Measurements from ENCODE around the gene BCL2.

BCL2 gene

DNA sequence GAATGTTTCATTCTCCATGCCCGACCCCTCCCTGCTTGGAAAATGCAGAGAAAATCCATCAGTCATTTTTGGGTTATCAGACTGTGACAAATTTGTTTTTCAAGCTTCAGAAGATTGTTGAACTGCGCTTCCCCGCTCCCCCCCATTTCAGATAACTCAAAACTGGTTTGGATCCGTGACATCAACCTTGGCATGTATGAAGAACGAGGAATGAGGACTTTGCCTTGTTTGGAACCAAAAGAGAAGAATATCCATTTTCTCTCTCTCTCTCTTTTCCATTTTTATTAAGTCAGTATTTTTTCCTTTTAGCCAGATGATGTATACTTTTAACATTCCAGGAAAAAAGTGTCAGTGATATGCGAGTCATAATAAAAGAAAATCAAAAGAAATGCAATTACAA, 171.6 kb downstream of the BCL2 start:
- Histone ChIP-seq H3K4me1 (ENCODE audit: low read depth, poor library complexity, severe bottlenecking) (peaks cover 7% of the 10 kb centered on the region), H2AFZ (ENCODE audit: low read depth) (no peak overlapping the region), H3K27me3 (ENCODE audit: insufficient read depth, low read depth) (no peaks in the 10 kb centered on the region), H3K9ac (no peak overlapping the region), H4K20me1 (ENCODE audit: insufficient read depth) (no peaks in the 10 kb centered on the region), H3K79me2 (ENCODE audit: insufficient read depth, low read depth) (no peaks in the 10 kb centered on the region; the same call in 1 of the 2 replicates), H3K27ac (no peak overlapping the region), H3K4me3 (IDR thresholded peaks at IDR 0.05; ENCODE audit: insufficient read depth, low read depth, low read length) (no peak overlapping the region), H3K4me2 (no peak overlapping the region), H3K36me3 (ENCODE audit: insufficient read depth) (no peaks in the 10 kb centered on the region)
- TF ChIP-seq CTCF (conservative IDR thresholded peaks at IDR 0.05; ENCODE audit: low read depth, low read length): no peak

DNA sequence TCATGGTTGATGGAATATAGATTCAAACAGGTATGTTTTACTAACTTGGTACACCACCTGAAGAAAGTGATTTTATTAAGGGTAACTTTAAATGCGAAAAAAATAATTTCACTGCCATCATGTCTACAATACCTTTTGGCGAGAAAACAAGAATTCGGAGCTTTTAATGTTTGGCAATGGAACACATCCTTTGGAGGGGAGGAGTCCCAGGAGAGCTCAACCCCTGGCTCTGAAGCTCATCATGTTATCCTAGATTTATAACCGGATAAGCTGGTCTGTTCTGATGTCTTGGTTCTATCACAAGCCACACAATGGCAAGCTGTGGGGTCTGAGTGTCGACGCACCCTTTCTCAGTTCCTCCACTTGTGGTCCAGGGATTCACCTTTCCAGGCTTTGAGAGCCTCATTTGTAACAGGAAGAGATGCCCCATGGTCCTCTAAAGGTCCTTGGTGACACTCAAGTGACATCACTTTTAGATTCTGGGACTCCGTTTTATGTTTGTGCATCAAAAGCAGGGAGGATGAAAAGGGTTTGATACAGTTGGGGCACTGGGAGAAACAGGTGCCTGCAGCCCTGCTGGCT, 172.7 kb downstream of the BCL2 start:
- no peak for TF ChIP-seq CTCF (conservative IDR thresholded peaks at IDR 0.05; ENCODE audit: low read depth, low read length)
- no peak overlapping the region for H3K4me3 ChIP-seq (IDR thresholded peaks at IDR 0.05; ENCODE audit: insufficient read depth, low read depth, low read length)
- H3K36me3 ChIP-seq (ENCODE audit: insufficient read depth): no peaks in the 10 kb centered on the region
- no peaks in the 10 kb centered on the region for H4K20me1 ChIP-seq (ENCODE audit: insufficient read depth)
- no peaks in the 10 kb centered on the region; the same call in 1 of the 2 replicates for H3K79me2 ChIP-seq (ENCODE audit: insufficient read depth, low read depth)
- H3K27ac ChIP-seq: no peak overlapping the region
- no peak overlapping the region for H3K4me2 ChIP-seq
- H3K27me3 ChIP-seq (ENCODE audit: insufficient read depth, low read depth): no peaks in the 10 kb centered on the region
- H3K4me1 ChIP-seq (ENCODE audit: low read depth, poor library complexity, severe bottlenecking): peaks cover 7% of the 10 kb centered on the region
- H2AFZ ChIP-seq (ENCODE audit: low read depth): no peak overlapping the region
- H3K9ac ChIP-seq: no peak overlapping the region

GRCh38 chr18:63145851-63146555, 173.6 kb downstream of the BCL2 start:
- Histone ChIP-seq H3K4me1 (ENCODE audit: low read depth, poor library complexity, severe bottlenecking) (peaks cover 2% of the 10 kb centered on the region), H3K4me2 (no peak overlapping the region), H2AFZ (ENCODE audit: low read depth) (no peak overlapping the region), H3K36me3 (ENCODE audit: insufficient read depth) (no peaks in the 10 kb centered on the region), H3K27me3 (ENCODE audit: insufficient read depth, low read depth) (no peaks in the 10 kb centered on the region), H3K4me3 (IDR thresholded peaks at IDR 0.05; ENCODE audit: insufficient read depth, low read depth, low read length) (no peak overlapping the region), H3K27ac (no peak overlapping the region), H3K79me2 (ENCODE audit: insufficient read depth, low read depth) (no peaks in the 10 kb centered on the region; the same call in 1 of the 2 replicates), H3K9ac (no peak overlapping the region), H4K20me1 (ENCODE audit: insufficient read depth) (no peaks in the 10 kb centered on the region)
- no peak for TF ChIP-seq CTCF (conservative IDR thresholded peaks at IDR 0.05; ENCODE audit: low read depth, low read length)

DNA sequence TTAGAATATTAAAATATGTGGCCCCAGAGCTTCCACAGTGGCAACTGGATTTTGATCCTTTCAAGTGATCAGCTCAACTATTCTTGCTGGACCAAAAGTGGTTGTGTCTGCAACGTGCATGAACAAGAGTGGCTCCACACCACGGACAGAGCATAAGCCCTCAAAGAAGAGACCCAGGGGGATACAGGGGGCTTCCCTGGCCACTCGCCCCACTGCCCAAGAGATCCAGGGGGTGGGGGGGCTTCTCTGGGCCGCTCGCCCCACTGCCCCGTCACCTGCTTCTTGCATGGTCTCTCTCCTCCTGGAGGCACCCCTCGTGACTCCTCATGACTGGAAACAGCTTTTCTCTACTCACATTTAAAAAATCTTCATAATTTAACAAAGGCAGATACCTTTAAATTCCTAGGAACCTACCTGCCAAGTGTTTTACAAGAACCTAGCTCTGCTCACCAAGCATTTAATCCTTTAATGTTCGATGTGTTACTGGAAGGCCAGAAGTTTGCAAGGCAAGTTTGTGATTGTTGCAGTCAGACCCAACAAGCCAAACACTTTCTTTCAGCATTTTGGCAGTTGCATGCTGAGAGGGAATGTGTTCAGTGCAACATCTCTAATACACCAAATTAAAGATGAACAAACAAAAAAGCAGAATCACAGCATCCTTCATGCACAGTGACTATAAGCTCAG, 174.3 kb downstream of the BCL2 start:
- TF ChIP-seq CTCF (conservative IDR thresholded peaks at IDR 0.05; ENCODE audit: low read depth, low read length): no peak
- no peak overlapping the region for H3K27ac ChIP-seq
- H2AFZ ChIP-seq (ENCODE audit: low read depth): no peak overlapping the region
- no peak overlapping the region for H3K4me2 ChIP-seq
- no peak overlapping the region for H3K4me3 ChIP-seq (IDR thresholded peaks at IDR 0.05; ENCODE audit: insufficient read depth, low read depth, low read length)
- no peaks in the 10 kb centered on the region for H3K27me3 ChIP-seq (ENCODE audit: insufficient read depth, low read depth)
- no peaks in the 10 kb centered on the region for H3K36me3 ChIP-seq (ENCODE audit: insufficient read depth)
- H3K79me2 ChIP-seq (ENCODE audit: insufficient read depth, low read depth): no peaks in the 10 kb centered on the region; the same call in 1 of the 2 replicates
- peaks cover 6% of the 10 kb centered on the region for H3K4me1 ChIP-seq (ENCODE audit: low read depth, poor library complexity, severe bottlenecking)
- H3K9ac ChIP-seq: no peak overlapping the region
- H4K20me1 ChIP-seq (ENCODE audit: insufficient read depth): no peaks in the 10 kb centered on the region

All from KMS-11 (cell line).